ENCODE results near the gene ADAM8.
A peak's percentile ranks its signal among the peaks of the same experiment; 100 is the strongest.

ADAM8 gene

DNA sequence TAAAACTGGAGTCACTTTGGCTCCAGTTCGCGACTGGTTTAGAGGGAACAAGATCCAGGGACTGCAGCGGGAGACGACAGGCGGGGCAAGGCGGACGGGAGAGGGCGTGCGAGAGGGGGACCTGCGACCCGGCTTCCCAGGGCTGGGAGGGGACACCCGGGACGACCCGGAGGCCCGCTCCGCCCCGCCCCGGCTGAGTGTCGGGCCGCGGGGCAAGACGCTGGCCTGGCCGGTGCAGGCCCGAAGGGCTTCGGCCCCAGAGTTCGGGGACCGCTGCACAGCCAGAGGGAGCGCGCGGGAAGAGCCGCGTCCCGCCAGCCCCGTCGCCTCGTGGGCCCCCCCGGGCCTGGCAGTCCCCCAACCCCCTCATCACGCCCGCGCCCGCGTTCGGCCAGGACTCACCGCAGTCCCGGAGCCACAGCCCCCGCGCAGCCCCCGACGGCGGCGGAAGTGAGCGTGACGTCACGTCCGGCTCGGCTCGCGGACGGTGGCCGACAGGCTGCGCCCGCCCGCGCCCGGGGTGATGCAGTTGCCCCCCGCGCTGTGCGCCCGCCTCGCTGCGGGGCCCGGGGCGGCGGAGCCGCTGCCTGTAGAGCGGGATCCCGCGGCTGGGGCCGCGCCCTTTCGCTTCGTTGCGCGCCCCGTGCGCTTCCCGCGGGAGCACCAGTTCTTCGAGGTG is 31.9 kb upstream of the ADAM8 start, which contains the start of the genes TUBGCP2 and ZNF511:
Gene TUBGCP2, minus strand, starts transcription at position 452 of the 679 bp plus-strand sequence. CDS start 5,931 bp downstream, outside the sequence.
Gene ZNF511, plus strand, starts transcription at position 494 of the 679 bp plus-strand sequence. Its CDS starts 30 bp downstream, at position 524.
- DNase-seq, result peak; percentile 91

DNA sequence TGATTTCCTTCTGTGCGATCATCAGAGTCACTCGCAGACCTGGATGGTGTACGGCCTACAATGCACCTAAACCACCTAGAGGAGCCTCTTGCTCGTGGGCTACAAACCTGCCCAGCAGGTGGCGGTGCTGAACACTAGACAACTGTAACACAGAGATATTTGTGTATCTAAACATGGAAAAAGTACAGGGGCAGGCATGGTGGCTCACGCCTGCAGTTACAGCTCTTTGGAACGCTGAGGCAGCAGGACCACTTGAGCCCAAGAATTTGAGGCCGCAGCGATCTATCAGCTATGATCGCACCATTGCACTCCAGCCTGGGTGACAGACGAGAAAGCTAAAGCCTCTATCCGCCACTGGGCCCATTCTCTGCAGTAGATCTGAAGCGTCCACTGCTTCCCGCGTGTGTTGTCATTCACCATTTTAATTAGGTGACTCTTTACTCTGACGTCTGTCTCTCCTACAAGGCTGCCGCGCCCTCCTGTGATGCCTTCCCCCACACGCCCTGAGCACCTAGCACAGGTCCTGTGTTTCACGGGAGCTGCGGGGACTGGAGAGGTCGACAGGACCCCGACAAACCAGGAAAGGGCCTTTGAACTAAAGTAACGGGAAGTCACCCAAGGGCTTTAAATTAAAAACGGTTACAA is 31.2 kb upstream of the ADAM8 start:
- DNase-seq, result peak; percentile 90

DNA sequence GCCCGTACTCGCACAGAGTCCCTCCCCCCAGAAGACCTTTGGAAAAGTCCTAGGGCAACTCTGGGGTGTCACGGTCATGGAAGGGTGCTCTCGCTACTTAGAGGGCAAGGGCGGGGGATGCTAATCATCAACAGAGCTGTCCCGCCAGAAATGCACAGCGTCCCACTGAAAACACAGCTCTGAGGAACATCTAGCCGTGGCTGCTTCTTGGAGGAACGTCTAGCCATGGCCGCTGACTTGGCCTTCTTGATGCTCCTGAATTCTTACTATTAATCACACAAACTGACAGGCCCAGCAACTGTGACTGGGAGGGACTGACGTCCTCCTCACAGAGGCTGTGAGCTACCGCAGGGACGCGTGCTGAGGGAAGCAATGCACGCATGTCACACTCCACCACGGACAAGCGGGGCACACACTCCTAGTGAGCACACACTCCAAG is 30.3 kb upstream of the ADAM8 start:
- no peak for DNase-seq

DNA sequence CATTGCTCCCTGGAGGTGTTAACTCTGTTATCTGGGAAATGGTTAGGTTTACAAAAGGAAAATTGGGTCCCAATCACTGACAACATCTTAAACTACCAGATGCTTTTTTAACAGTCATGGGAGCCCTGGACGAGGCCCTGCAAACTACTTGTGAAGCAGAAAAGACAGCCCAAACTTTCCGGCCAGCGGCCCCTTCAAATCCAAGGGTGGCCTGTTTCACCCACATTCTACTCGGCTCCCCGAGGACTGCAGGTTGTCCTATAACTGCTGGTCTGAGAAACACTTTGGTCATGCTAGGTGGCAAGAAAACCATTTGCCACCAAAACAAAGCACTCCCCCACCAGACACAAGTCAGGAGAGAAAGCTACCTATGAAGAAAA is 29.4 kb upstream of the ADAM8 start:
- no peak for DNase-seq

DNA sequence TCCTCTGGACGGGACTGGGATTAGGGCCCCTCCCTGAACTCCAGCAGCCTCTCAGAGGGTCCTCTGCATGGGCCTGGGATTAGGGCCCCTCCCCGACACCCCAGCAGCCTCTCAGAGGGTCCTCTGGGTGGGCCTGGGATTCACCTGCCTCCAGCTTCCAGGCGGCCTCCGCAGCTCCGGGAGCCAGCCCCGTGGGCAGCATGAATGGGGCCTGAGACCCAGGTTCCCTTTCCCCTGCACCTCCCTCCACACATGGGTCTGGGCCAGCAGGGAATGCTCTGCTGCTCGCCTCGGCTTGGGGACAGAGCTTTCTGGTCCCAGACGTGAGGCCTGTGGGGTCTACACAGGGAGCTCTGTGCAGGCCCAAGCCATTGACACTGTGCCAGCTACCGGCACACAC is 26.5 kb upstream of the ADAM8 start:
- no peak for DNase-seq

DNA sequence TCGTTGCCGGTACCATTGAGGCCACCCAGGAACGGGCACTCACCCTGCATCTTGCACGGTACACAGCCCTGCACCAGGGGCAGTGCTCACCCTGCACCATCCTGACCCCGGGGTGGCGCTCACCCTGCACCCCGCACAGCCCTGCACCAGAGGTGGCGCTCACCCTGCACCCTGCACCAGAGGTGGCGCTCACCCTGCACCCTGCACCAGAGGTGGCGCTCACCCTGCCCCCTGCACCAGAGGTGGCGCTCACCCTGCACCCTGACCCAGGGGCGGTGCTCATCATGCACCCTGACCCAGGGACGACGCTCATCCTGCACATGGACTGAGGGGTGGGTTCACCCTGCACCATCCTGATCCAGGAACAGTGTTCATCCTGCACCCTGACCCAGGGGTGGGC is 25.6 kb upstream of the ADAM8 start:
- no peak for DNase-seq

DNA sequence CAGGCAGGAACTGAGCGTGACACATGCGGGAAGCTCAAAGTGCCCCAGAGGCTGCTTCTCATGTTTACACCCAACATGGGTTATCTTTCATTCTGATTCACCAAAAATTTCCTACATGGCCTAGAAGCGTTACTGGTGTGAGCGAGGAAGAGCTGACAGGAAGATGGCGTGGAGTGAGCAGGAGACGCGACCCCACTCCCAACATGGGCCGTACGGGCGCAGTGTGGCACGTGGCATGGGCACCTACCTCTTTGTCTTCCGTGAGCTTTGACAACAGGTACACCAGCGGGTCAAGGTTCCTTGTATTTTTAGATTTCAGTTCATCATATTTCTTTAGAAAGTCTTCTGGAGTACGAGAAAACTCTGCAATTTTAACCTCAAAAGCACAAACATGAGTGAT is 23.1 kb upstream of the ADAM8 start:
- DNase-seq, result no peak

DNA sequence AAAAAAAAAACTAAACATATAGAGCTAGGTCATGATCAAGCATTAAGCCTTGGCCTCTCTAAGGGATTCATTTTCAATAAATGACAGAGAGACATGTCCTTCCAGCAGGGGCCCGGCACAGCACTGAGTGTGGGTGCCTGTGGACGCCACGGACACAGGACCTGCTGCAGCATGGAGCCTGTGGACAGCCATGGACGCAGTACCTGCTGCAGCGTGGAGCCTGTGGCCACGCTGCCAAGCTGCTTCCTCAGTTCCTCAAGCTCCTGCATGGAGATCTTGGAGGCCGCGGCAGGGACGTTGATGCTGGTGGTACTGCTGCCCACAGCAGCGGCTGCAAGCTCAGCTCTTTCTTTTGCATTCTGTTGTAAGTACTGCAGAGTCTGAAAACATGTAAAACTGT is 22.6 kb upstream of the ADAM8 start:
- DNase-seq, result no peak

DNA sequence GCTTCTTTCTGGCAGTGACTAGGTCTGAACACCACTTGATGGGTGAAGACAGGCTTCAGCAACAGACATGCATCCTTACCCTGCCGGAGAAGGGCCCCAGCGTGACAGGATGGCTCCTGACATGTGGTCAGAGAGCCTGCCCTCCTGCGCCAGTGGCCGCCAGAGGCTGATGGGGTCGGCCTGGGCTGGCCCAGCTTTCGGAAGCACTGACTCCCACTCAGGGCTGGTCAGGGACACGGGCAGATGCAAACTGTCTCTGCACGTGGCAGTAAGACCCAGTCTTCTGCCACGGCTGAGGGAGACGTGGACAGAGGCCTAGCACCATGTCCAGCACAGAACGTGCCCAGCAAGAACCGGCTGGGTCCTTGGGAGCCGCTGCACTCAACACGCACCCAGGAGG is 21.8 kb upstream of the ADAM8 start:
- DNase-seq, result no peak

DNA sequence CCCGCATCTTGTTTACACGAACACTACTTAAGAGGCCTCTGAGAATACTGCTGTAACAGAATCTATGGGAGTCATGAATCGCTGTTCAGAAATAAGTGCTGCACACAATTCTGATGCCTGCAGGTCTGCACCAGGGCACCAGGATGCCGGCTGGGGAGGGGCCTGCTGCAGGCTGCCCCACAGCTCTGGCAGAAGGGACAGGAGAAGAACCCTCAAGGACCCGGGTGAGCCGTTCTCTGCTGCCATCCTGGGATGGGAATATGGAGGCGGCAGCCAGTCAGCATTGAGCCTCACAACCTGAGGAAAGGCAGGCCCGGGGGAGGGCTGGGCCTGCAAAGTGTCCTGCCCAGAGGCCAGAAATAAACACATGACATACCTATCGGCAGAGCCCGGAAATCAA is 20.8 kb upstream of the ADAM8 start:
- DNase-seq, result no peak

DNA sequence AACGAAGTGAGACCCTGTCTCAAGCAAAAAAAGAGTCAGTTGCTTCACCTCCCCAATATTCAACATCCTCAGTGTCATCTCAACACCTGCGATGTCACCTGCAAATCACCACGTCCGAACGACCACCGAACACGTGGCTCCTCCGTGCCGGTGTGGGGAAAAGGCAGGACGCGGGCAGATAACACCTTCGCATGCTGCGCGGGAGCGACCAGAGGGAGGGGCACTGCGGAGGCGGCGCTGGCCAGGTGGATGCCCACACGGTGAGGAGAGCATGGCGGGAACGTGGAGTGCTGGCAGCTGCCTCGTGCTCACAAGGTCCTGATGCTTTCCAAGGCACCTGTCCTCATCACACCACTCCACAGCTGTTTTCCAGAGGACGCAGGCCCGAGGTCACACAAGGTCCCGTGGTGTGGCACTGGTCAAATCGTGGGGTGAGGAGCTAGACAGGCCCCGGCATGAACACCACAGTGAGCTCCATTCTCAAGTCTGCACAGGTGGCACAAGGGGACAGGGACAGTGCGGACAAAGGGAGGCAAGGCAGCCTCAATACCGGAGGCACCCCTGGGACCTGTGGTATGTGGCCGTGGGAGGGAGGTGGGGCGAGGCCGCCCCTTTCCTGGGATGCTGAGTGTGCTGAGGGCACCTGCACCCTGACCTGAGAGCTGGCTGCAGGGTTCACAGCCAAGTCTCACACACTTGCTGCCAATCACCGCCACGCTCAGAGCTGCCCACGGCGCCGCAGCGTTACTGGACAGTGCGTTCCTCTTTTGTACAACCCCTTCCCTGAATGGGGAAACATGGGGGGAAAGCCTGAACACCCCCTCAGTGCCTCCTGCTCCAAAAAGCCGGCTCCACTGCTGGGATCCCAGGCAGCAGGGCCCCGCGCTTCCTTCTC is 19.0 kb upstream of the ADAM8 start:
- no peak for DNase-seq

DNA sequence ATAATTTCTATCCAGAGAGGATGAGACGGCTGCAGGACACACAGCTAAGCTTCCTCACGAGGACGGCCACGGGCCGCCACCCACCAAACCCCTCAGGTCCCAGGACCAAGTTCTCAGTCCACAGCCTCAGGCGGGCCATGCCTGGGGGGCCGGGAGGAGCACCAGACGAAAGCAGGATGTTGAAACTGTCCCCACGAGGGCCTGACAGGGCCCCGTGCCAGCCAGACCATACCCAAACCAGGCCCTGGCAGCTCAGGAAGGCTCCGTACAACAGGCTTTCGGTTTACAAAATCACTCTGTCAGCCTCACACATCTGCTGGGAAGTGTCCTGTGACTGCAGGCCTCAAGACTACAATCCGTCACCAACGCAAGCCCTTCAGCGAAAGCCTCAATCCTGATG is 17.5 kb upstream of the ADAM8 start:
- DNase-seq, result no peak

DNA sequence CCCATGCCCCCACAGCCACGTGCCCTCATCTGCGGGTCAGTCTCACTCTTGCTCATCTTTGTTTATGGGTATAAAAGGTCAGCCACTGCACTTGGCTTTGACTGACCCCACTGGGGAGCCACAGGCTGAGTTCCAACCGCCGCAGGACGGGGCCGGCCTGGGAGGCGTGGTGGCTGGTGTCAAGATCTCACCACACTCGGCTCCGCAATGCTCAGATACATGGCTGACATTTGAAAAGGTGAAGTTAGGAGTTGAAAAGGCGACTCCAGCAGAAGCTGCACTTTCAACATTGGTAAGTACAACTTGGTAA is 17.1 kb upstream of the ADAM8 start:
- no peak for DNase-seq

DNA sequence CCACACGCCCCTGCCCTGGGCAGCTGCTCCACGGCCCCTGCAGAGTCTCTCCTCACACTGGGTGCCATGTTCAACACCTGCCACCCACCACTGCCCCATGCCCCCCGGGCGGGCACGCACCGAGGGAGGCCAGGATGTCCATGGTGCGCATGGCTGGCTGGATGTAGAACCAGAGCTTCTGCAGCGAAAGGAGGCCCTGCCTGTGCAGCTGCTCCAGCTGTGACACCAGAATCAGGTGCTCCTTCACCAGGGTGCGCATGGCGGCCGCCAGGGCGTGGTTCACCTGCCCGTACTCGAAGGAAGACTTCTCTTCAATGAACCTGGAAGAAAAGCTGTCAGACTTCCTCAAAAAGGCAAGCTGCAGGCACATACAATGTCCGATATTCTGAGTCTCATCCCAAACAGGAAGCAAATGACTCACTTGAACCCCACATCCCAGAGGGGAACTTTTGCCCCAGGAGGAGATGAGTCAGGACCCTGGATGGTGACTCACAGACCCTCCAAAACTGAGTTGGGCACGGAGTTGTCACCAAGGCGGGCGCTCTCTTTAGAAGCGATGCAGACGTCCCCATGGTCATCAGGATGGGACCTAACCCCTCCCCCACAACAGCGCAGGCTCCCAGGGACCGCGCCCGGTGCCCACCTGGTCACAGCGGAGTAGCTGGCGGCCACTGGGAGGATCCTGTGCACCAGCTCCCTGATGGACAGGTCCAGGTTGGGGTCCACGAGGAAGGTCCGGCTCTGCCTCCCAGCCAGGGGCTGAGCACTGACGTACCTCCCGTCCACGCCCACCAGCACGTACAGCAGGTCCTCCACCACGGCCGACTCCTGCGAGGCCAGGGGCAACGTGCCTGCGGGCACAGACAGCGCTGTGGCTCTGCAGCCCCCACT is 16.5 kb upstream of the ADAM8 start:
- DNase-seq, result peak; percentile 50

DNA sequence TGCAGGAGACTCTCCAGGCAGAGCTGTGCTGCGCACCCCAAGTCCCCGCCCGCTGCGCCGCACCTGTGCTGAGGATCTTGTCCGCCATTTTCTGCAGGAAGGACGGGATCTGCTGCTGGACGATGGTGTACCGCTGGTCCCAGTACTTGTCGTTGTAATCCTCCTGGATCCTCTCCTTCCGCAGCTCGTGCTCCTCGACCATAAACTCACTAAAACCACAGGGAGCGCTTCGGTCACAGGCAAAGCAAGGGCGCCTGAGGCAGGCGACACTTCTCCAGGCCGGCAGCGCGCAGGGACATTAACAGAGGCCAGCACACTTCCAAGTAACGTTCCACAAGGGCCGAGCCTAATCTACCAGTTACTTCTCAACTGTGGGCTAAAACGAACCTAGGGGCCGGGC is 13.1 kb upstream of the ADAM8 start:
- no peak for DNase-seq

DNA sequence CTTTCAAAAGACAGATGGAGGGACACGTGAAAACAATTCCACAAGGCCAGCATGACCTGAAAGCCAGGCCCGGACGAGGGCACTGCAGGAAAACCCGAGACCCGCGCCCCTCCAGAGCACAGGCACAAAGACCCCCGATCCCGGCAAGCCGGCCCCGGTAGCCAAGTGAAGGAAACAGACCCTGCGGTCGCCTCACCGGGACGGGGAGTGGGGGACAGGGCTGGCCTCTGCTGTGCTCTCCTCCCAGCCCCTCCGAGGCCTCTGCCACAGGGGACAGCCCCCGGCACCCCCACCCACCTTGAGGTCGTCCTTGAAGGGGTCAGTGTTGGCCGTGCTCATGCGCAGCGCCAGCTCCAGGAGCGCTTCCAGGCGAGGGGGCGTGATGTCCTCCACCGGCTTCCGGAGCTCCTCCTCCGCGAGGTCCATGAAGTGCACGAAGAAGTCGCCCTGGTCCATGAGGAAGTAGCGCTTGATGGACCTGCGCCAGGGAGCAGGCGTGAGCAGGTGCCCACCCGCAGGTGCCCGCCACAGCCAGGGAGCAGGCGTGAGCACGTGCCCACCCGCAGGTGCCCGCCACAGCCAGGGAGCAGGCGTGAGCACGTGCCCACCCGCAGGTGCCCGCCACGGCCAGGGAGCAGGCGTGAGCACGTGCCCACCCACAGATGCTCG is 11.3 kb upstream of the ADAM8 start:
- DNase-seq, result no peak

DNA sequence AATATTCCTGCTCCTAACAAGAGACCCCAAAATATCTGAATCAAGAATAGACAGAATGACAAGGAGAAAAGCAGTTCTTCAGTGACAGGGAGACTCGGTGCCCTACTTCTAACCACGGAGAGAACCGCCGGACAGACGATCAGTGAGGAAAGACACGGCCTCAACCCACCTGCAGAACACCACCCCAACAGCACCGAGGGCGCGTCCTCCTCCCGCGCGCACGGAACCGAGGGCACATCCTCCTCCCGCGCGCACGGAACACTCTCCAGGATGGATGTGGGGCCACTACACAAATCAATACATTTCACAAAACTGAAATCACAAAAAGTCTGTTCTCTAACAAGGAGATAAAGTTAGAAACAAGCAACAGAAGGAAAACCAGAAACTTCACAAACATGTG is 9.7 kb upstream of the ADAM8 start:
- DNase-seq, result no peak

DNA sequence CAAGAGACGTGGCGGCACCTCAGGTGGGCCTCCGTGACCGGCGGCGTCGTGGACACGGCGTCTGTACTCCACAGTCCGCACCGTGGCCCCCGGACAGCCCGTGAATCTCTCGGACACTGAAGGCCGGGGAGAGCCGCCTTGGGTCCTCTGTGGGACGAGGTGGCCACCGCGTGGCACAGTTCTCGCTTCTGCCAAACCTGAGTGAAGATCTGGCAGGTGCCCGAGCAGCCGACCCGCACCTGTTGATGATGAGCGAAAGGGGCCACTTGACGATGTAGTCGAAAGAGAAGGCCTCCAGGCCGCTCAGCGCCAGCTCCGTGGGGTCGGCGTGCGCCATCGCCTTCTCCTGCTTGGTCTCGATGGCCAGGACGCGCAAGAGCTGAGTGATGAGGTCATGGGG is 8.5 kb upstream of the ADAM8 start:
- DNase-seq, result no peak

DNA sequence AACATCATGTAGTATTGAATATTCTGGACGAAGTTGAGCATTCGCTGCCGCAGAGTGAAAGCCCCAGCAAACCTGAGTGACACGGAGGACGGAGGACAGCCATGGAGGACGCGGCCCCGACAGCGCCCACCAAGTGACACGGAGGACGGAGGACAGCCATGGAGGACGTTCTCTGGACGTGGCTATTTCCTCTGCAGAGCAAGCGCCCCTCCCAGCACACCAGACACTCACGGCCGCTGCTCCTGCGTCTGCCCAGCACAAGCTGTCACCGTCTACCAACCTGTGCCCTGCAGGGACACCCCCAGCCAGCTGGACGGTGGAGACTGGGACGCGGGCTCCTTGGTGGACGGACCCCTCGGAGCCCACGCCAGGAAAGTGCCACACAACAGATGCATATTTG is 7.3 kb upstream of the ADAM8 start:
- DNase-seq, result no peak

DNA sequence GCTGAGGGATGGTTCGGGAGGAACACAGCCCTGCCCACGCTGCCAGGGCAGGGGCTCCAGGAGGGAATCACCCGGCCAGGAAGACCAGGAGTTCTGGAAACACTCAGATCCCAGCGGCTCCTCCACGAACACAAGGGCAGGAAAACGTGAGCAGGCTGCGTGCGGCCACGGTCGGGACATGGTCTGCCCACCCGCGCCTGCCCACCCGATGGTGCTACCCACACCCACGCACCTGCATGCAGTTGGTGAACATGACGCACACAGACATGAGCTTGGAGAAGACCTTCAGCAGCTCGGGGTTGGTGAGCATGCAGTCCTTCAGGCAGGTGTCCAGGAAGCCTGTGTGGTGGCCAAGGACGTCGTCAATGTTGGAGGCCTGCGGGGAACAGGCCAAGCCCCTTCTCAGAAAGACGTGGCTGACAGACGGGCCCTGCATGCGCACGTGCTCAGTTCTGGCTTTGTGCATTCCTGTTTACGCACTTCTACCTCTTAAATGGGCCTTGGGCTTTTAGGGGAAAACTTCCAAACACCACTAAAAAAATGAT is 6.2 kb upstream of the ADAM8 start:
- no peak for DNase-seq

DNA sequence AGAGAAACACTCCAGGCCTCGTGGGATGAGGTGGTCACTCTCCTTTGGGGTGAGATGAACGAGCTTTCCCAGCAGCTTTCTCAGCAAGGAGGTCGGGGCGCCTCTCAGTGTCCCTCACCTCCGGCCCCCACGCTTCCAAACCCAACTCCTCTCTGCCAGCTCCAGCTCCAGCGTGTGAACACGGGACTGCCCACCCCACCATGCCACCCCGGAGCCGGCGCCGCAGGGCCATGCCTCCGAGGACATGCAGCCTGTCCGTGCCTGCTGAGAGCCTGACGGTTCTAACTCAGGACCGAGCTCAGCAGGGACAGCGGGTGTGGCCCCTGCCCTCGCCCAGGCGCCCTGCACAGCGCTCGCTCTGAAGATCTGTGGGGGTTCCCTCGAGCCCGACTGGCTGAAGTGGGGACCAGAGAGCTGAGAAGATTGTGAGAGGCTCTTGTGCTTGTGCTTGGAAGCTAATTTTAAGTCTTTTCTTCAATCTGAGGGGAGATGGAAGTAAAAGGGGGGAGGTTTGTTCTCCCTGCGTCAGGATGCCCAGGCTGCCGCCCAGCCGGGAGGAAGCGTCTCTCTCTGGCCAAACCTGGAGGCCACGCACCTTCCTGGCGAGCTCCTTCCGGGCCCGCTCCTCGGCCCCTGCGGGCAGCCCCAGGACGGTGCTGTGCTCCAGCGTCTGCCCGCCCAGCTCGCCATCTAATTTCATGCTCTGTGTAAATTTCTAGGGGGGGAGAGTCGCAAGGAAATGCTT is 5.1 kb upstream of the ADAM8 start:
- no peak for DNase-seq

All from stimulated activated CD8-positive, alpha-beta memory T cell treated with anti-CD3 and anti-CD28 coated beads, Interleukin-4, amount 100 ng/mL, for 48 hours (primary cell).